ENCODE measurements around the gene SERPINB12. TPM values are rescaled to one million over a fixed set of nuclear protein-coding genes. Genes with fewer than 3 reads are reported as not detected.

SERPINB12 gene
- total RNA-seq, 1 experiment from 2014 or later = not detected

DNA sequence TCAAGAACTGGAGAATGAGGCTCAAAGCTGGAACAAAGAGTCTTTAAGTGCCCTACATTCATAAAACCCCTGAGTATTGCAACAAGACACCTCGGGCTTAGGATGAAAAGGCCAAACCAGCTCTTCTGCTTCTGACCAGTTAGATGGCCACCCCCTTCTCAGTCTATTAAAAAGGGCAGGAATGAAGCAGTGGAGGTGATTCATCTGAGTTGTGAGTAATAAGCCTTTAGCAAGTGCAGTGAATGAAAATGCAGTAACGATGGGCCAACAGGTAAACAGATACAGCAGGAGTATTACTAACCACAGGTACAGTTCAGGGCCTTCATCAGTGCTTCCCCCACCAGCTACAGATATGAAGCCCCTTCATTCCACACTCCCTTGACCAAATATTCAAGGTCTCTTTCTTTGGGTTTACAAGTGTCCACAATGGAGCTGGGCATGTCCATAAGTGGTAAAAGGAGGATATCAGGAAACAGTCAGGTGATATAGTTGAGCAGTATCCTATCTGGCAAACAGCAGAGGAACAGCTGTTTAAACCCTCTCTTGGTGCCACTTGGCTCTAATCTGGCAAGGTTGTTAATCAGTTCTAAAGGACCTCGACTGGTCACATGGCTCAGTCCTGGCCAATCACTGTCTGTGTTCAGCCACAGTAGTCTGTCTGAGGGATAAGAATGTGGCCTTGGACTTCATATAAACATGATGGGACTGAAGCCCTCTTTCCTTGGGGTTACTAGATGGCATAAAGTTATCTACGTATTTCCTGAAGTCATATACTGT is 62.8 kb downstream of the SERPINB12 start:
- Histone ChIP-seq H3K14ac (ENCODE audit: insufficient read depth, low read length) (no peak overlapping the region), H3K18ac (ENCODE audit: insufficient read length, low read depth, low read length) (no peak overlapping the region), H3K27me3 (ENCODE audit: insufficient read depth, low read length) (no peaks in the 10 kb centered on the region), H2BK5ac (ENCODE audit: insufficient read length, low read length) (no peak overlapping the region), H3K9ac (ENCODE audit: extremely low read depth, insufficient read length, low read length) (no peak overlapping the region), H4K91ac (ENCODE audit: insufficient read length, low read depth, low read length) (no peak overlapping the region), H3T11ph (ENCODE audit: low read length) (no peak overlapping the region), H3K4ac (ENCODE audit: low read depth, low read length) (no peak overlapping the region), H2AFZ (ENCODE audit: low read length) (no peak overlapping the region), H3K23ac (ENCODE audit: insufficient read length, low read depth, low read length) (no peak overlapping the region), H2BK15ac (ENCODE audit: low read depth, low read length) (no peak overlapping the region), H2BK12ac (ENCODE audit: insufficient read length, low read depth, low read length) (no peak overlapping the region), H3K27ac (ENCODE audit: insufficient read length, low read depth, low read length) (no peak overlapping the region), H3K56ac (ENCODE audit: insufficient read length, low read depth, low read length) (no peak overlapping the region), H4K8ac (replicated peaks; ENCODE audit: insufficient read length, low read depth, low read length) (no peak overlapping the region), H3K4me2 (ENCODE audit: insufficient read depth, insufficient read length, low read length) (no peak overlapping the region), H3K79me1 (ENCODE audit: insufficient read depth, low read depth, low read length, poor library complexity, severe bottlenecking) (no peaks in the 10 kb centered on the region), H2BK20ac (ENCODE audit: low read depth, low read length, poor library complexity, severe bottlenecking) (no peak overlapping the region), H3K4me1 (ENCODE audit: insufficient read depth, low read length) (no peaks in the 10 kb centered on the region; the same call in 1 of the 2 replicates), H2BK120ac (ENCODE audit: low read depth, low read length, poor library complexity, severe bottlenecking) (no peak overlapping the region), H4K5ac (ENCODE audit: insufficient read length, low read depth, low read length) (no peak overlapping the region), H3K9me3 (ENCODE audit: control insufficient read depth, low read depth, low read length) (no peaks in the 10 kb centered on the region), H3K79me2 (ENCODE audit: insufficient read depth, low read length) (no peaks in the 10 kb centered on the region), H4K20me1 (ENCODE audit: control insufficient read depth, insufficient read depth, insufficient read length) (no peaks in the 10 kb centered on the region), H2AK5ac (ENCODE audit: insufficient read length, low read length) (no peak overlapping the region), H3K23me2 (ENCODE audit: insufficient read length, low read depth, low read length, poor library complexity, severe bottlenecking) (no peaks in the 10 kb centered on the region)
- H3K9me3 Mint-ChIP-seq = peaks cover 0 to 2% of the 10 kb centered on the region in 2 experiments; a peak in 1 of 5 replicates
- DNase-seq = no peak
- H3K4me3 Mint-ChIP-seq = no peak overlapping the region
- H3K27ac Mint-ChIP-seq = no peak overlapping the region
- WGBS (ENCODE audit: extremely low coverage, insufficient read length, low lambda C conversion rate) = no CpG with 5 or more reads among the region's 4 CpGs
- H3K4me1 Mint-ChIP-seq = peaks cover 0 to 5% of the 10 kb centered on the region in 2 experiments; a peak in 2 of 4 replicates
- TF ChIP-seq, protein P1, sequence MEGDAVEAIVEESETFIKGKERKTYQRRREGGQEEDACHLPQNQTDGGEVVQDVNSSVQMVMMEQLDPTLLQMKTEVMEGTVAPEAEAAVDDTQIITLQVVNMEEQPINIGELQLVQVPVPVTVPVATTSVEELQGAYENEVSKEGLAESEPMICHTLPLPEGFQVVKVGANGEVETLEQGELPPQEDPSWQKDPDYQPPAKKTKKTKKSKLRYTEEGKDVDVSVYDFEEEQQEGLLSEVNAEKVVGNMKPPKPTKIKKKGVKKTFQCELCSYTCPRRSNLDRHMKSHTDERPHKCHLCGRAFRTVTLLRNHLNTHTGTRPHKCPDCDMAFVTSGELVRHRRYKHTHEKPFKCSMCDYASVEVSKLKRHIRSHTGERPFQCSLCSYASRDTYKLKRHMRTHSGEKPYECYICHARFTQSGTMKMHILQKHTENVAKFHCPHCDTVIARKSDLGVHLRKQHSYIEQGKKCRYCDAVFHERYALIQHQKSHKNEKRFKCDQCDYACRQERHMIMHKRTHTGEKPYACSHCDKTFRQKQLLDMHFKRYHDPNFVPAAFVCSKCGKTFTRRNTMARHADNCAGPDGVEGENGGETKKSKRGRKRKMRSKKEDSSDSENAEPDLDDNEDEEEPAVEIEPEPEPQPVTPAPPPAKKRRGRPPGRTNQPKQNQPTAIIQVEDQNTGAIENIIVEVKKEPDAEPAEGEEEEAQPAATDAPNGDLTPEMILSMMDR (conservative IDR thresholded peaks at IDR 0.05) = no peak
- no peaks in the 10 kb centered on the region for H3K27me3 Mint-ChIP-seq (ENCODE audit: low read depth)
- H3K36me3 Mint-ChIP-seq (ENCODE audit: insufficient read depth in 1 of 3, low read depth in 3 of 3) = no peaks in the 10 kb centered on the region
